OCI-LY7 (cell line): ENCODE results near the gene KDM4D.

Experiments used
- EZH2phosphoT487 ChIP-seq: fragments of 200-600 bp; sonication (generic); IDR thresholded peaks from 2 replicates; pipeline ENCODE4 v1.6.1; 2018; ENCODE audit warnings: low read depth, borderline replicate concordance, mild to moderate bottlenecking, mixed run types, antibody characterized with exemption, low read length, moderate library complexity, mixed read lengths
- TF ChIP-seq, protein P1 (sequence below): fragments of 200-600 bp; sonication (generic); conservative IDR thresholded peaks from 2 replicates; pipeline ENCODE4 v1.5.1; 2014; ENCODE audit warnings: mild to moderate bottlenecking, antibody characterized with exemption, low read length, moderate library complexity, mixed read lengths

- TF ChIP-seq, protein P1, sequence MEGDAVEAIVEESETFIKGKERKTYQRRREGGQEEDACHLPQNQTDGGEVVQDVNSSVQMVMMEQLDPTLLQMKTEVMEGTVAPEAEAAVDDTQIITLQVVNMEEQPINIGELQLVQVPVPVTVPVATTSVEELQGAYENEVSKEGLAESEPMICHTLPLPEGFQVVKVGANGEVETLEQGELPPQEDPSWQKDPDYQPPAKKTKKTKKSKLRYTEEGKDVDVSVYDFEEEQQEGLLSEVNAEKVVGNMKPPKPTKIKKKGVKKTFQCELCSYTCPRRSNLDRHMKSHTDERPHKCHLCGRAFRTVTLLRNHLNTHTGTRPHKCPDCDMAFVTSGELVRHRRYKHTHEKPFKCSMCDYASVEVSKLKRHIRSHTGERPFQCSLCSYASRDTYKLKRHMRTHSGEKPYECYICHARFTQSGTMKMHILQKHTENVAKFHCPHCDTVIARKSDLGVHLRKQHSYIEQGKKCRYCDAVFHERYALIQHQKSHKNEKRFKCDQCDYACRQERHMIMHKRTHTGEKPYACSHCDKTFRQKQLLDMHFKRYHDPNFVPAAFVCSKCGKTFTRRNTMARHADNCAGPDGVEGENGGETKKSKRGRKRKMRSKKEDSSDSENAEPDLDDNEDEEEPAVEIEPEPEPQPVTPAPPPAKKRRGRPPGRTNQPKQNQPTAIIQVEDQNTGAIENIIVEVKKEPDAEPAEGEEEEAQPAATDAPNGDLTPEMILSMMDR, result no peak
- no peak for TF ChIP-seq EZH2phosphoT487
Observed at GRCh38 chr11:95014184-95014821, 40.8 kb downstream of the KDM4D start.
